Upper lobe of left lung (tissue), 4 donors: ENCODE data around the gene OAS2.

ENCODE experiments used
- CTCF ChIP-seq, 6 experiments: fragments of 450-650 bp in 4 of 6; fragments of 200-600 bp in 2 of 6; sonication (generic) in 2 of 6; IDR thresholded peaks; one replicate each; pipeline ENCODE4 v1.5.1; 2016 to 2019; ENCODE audit warnings: antibody characterized with exemption in 6 of 6
- POLR2A ChIP-seq, 4 donors: fragments of 450-650 bp; IDR thresholded peaks; one replicate each; pipeline ENCODE4 v1.5.1; 2016 to 2017; ENCODE audit warnings: antibody characterized with exemption in 4 of 4, mild to moderate bottlenecking in 2 of 4

GRCh38 chr12:112938751-112939150 lies 39.6 kb upstream of the OAS2 start:
- no peak for TF ChIP-seq CTCF (IDR thresholded peaks at IDR 0.05)
- TF ChIP-seq POLR2A (IDR thresholded peaks at IDR 0.05) = no peak
